BJ (cell line): Measurements from ENCODE around the gene UBL7. TPM values are rescaled to one million over a fixed set of nuclear protein-coding genes. Genes with fewer than 3 reads are reported as not detected.
A peak's percentile ranks its signal among the peaks of the same experiment; 100 is the strongest.
"Not testable (repeated sequence)": the region's sequence is repeated elsewhere in the genome, so short reads cannot be mapped to it uniquely, and the experiment has no call there.

Experiments used
- CTCF ChIA-PET: fragments of 350-600 bp; formaldehyde crosslinking; extraction: SDS; loops from one replicate; lab custom pipeline; 2021; ENCODE audit warnings: antibody characterized with exemption, inconsistent platforms; lab: Yijun Ruan, JAX
- POLR2A ChIA-PET: fragments of 300-600 bp; sonication (Branson Sonifier 250); formaldehyde crosslinking; extraction: SDS; loops from one replicate; lab custom pipeline; 2021; ENCODE audit warnings: antibody characterized with exemption; lab: Charles Lee
- DNase-seq: peaks from one replicate; pipeline ENCODE4 v3.0.0-alpha.2; 2011; ENCODE audit warnings: low read depth
- H3K27me3 ChIP-seq: 2 replicates; pipeline ENCODE4 v1.6.0; 2011; ENCODE audit warnings: low read length; ENCODE audit not compliant: control insufficient read depth, insufficient read depth
- H3K36me3 ChIP-seq: 2 replicates; pipeline ENCODE4 v1.5.1; 2011; ENCODE audit warnings: low read length; ENCODE audit not compliant: control insufficient read depth, insufficient read depth
- H3K4me3 ChIP-seq: 2 replicates; pipeline ENCODE4 v1.5.1; 2011; ENCODE audit warnings: low read depth, mild to moderate bottlenecking, control low read depth, low read length
- polyA plus RNA-seq: library from polyadenylated mRNA; depleted of rRNA; stranded (reverse); fragments of >200 nt; gene quantifications from 2 replicates; pipeline ENCODE4 v1.2.3, GENCODE V29; 2011
- TF ChIP-seq, protein P1 (sequence below): IDR thresholded peaks from 2 replicates; pipeline ENCODE4 v1.5.1; 2011; ENCODE audit warnings: low read depth, mild to moderate bottlenecking, control low read depth, inconsistent platforms, low read length, moderate library complexity; ENCODE audit not compliant: insufficient read depth

Gene UBL7
- polyA plus RNA-seq, 1 experiment: 87.3 TPM

DNA sequence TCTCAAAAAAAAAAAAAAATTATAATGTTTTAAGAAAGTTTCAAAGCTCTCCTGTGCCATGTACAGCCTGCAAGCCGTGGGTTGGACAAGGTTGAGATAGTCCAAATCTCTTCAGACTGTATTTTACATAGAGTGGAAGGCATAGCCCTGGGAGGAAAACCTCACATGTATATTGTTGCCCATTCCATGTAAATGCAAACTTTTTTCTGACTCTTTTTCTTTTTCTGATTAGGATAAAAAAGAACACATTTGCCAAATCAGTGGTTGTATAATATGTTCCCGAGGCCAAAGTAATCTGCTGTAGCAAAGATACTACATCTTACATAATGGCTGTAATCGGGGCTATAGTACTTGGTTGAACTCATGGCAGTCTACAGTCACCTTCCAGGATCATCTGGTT is 35.7 kb upstream of the UBL7 start:
- Histone ChIP-seq H3K36me3 (no peaks in the 10 kb centered on the region), H3K4me3 (no peak overlapping the region), H3K27me3 (no peaks in the 10 kb centered on the region)
- no peak for DNase-seq
- CTCF ChIA-PET: no interaction called here
- TF ChIP-seq, protein P1, sequence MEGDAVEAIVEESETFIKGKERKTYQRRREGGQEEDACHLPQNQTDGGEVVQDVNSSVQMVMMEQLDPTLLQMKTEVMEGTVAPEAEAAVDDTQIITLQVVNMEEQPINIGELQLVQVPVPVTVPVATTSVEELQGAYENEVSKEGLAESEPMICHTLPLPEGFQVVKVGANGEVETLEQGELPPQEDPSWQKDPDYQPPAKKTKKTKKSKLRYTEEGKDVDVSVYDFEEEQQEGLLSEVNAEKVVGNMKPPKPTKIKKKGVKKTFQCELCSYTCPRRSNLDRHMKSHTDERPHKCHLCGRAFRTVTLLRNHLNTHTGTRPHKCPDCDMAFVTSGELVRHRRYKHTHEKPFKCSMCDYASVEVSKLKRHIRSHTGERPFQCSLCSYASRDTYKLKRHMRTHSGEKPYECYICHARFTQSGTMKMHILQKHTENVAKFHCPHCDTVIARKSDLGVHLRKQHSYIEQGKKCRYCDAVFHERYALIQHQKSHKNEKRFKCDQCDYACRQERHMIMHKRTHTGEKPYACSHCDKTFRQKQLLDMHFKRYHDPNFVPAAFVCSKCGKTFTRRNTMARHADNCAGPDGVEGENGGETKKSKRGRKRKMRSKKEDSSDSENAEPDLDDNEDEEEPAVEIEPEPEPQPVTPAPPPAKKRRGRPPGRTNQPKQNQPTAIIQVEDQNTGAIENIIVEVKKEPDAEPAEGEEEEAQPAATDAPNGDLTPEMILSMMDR: no peak
- POLR2A ChIA-PET: no interaction called here

DNA sequence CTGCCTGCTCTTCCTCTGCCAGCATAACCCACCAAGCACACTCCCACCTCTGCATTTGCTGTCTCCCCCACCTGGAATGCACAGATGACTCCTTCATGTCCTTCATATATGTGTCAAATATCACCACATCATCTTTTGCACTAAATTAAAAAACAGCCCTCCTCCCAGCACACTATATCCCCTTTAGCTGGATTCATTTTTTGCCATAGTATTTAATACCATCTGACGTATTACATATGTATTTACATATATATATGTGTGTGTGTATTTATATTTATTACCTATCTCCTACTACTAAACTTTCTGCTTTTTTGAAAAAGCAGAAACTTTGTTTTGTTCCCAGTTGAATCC is 29.4 kb upstream of the UBL7 start:
- no peaks in the 10 kb centered on the region for H3K36me3 ChIP-seq
- no peaks in the 10 kb centered on the region for H3K27me3 ChIP-seq
- ChIA-PET CTCF (interaction anchor here (1.1 to 2.9 kb wide), 7 partner anchors 9 to 118 kb away, joined by 3 to 18 read pairs (median 5); no protein-coding TSS in a partner anchor), POLR2A (no interaction called here)
- TF ChIP-seq, protein P1: no peak
- no peak overlapping the region for H3K4me3 ChIP-seq
- DNase-seq: no peak

DNA sequence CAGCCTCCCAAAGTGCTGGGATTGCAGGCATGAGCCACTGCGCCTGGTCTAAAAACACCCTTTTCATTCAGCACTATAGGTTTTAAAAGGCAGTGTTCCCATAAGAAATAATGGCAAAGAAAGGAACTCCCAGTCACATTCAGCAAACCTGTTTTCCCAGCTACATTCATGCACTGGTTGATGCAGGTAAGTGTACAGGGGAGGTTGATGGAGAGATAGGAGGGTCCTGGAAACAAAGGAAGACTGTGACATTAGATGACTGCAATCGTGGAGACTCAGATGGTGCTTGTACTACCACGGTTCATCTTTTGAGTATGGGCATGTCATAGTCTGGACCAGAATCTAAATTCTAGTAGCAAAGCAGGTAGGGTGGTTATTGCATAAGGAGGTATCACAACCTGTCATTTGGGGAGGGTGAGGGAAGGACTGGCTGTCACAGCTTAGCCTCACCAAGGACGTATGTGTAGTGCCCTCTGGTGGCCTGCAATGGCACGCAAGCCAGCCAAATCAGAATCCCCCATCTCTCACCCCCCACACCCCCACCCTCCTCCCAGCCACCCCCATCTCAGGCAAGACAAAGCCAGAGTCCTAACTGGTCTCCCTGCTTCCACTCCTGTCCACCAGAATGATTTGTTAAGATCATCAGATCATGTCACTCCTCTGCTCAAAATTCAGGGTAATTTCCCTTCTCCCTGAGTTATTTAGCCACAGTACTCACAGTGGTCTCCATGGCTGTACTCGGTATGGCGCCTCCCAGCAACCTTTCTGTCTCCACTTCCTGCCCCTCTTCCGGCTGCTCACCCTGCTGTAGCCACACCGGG is 28.8 kb upstream of the UBL7 start:
- no peak overlapping the region for H3K4me3 ChIP-seq
- CTCF ChIA-PET: interaction anchor here (0.5 to 2.9 kb wide), 16 partner anchors 8 to 150 kb away, joined by 3 to 18 read pairs (median 4); no protein-coding TSS in a partner anchor
- H3K27me3 ChIP-seq: no peaks in the 10 kb centered on the region
- H3K36me3 ChIP-seq: no peaks in the 10 kb centered on the region
- POLR2A ChIA-PET: no interaction called here
- DNase-seq: no peak
- TF ChIP-seq, protein P1: peak; percentile 72

DNA sequence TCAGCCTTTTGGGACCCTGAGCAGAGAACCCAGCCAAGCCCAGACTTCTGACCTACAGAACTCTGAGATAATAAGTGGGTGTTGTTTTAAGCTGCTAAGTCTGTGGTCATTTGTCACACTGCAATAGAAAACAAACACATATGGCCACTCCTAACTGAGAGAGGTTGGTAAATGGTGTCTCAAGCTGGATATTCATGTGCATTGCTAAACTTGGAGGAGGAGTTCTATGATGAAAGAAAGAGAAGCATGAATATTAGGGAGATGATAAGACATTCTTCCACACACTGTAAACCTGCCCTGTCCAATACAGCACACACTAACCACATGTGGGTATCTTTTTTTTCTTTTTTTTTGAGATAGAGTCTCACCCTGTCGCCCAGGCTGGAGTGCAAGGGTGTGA is 27.8 kb upstream of the UBL7 start:
- no peak for DNase-seq
- H3K36me3 ChIP-seq: no peaks in the 10 kb centered on the region
- ChIA-PET CTCF (interaction anchor here (0.7 to 2.9 kb wide), 9 partner anchors 10 to 117 kb away, joined by 3 to 18 read pairs (median 8); no protein-coding TSS in a partner anchor), POLR2A (no interaction called here)
- H3K4me3 ChIP-seq: no peak overlapping the region
- TF ChIP-seq, protein P1: no peak
- no peaks in the 10 kb centered on the region for H3K27me3 ChIP-seq

DNA sequence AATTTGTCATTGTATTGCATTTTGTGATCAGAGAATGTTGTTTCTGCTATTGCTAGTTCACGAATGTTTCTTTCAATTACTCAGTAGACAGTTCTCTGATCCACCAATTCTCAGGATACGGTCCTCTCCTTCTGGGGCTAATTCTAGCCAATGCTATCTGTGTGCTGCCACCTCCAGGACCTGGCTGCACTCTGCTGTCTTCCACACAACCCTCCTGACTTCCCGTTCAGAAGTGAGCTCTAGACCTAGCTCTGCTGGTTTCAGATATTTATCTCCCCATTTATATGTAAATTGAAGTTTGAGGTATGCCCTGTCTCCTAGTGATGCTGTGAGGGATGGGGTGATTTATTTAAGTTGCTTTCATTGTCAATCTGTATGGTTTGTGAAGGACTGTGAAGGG is 21.7 kb upstream of the UBL7 start:
- ChIA-PET CTCF (interaction anchor here (0.6 to 2.2 kb wide), 6 partner anchors 10 to 286 kb away, joined by 3 to 7 read pairs (median 6); no protein-coding TSS in a partner anchor), POLR2A (no interaction called here)
- DNase-seq: no peak
- no peak overlapping the region for H3K4me3 ChIP-seq
- H3K27me3 ChIP-seq: no peaks in the 10 kb centered on the region
- TF ChIP-seq, protein P1: peak; percentile 13; the same call in 1 of the 2 replicates
- H3K36me3 ChIP-seq: no peaks in the 10 kb centered on the region

DNA sequence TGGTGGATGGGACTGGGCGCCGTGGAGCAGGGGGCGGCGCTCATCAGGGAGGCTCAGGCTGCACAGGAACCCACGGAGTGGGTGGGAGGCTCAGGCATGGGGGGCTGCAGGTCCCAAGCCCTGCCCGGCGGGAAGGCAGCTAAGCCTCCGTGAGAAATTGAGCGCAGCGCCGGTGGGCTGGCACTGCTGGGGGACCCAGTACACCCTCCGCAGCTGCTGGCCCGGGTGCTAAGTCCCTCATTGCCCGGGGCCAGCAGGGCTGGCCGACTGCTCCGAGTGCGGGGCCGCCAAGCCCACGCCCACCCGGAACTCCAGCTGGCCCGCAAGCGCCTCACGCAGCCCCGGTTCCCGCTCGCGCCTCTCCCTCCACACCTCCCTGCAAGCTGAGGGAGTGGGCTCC is 19.4 kb upstream of the UBL7 start:
- H3K4me3 ChIP-seq, DNase-seq, H3K27me3 ChIP-seq, H3K36me3 ChIP-seq, POLR2A ChIA-PET: not testable (repeated sequence)
- CTCF ChIA-PET: interaction anchor here (0.8 to 2.7 kb wide), 4 partner anchors 9 to 105 kb away, joined by 3 to 13 read pairs (median 4); no protein-coding TSS in a partner anchor

DNA sequence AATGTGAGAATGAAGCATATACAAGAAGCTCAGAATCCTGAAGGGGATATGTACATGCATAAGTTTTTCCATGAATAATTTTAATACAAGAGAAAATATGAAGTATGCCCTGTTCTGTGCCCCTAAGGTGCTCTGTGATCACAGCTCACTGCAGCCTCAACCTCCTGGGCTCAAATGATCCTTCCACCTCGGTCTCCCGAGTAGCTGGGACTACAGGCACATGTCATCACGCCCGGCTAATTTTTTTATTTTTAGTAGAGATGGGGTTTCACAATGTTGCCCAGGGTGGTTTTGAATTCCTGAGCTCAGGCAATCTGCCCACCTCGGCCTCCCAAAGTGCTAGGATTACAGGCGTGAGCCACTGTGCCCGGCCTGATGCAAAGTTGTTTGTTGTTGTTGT is 10.7 kb upstream of the UBL7 start:
- H3K36me3 ChIP-seq, POLR2A ChIA-PET, DNase-seq, H3K27me3 ChIP-seq, H3K4me3 ChIP-seq: not testable (repeated sequence)
- CTCF ChIA-PET: interaction anchor here (1.2 to 2.1 kb wide), 4 partner anchors 11 to 89 kb away, joined by 3 to 7 read pairs (median 5); no protein-coding TSS in a partner anchor
